ENCODE results near the gene PKP4. TPM values are rescaled to one million over a fixed set of nuclear protein-coding genes. Genes with fewer than 3 reads are reported as not detected.
A peak's percentile ranks its signal among the peaks of the same experiment; 100 is the strongest.

PKP4 gene
- total RNA-seq (2021) (55.5 and 59.1 TPM in 2 replicates), Bru-seq, nascent RNA (percentile 84 among the genes with signal in this experiment), BruChase-seq, experiment 1, labeled RNA remaining after a 2-hour chase (percentile 84 among the genes with signal in this experiment), BruChase-seq, experiment 2, labeled RNA remaining after a 6-hour chase (percentile 69 among the genes with signal in this experiment)
- long read RNA-seq, full-length matches to known transcripts, result 2 of 22 reads
- long read RNA-seq, partial matches to known transcripts, result 9 of 22 reads
- long read RNA-seq, other reads (novel, unspliced or antisense), result 11 of 22 reads

DNA sequence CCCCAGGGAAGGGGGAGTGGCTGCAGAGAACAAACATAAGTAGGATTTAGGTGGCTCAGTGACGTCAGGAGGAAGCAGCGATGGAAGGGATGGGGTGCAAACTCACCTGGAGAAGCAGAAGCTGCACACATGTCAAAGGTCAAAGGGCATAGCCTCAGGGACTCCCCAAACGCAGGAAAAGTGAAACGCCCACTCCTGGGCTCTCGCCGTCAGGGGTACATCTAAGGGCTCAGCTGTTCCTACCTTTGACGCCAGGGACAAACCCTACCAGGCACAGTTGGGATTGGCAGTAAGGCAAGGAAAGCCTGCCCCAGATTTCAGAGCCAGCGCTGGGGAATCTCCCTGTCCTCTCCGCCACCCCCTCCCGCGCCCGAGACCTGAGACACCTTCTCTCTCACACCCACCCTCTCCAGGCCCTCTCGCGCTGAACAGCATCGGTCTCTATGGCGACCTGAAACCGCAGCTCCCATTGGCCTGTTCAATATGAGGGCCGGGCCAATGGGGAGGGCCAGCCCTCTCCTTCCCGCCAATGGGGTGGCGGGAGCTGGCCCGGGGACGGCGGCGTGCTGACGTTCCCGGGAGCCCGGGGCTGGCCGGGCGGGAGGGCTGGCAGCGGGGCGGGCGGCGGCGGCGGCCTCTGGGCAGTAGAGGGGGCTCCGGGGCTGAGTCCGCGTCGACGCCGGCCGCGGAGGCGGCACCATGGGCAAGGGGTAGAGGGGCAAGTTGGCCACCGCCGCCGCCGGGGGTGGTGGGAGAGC is at the start of gene PKP4, which contains the start of gene CCDC148:
Gene PKP4, plus strand, starts transcription at position 644 of the 758 bp plus-strand sequence. CDS start 76,233 bp downstream, outside the sequence.
Gene CCDC148, minus strand, starts transcription at position 445 of the 758 bp plus-strand sequence. Its CDS starts 314 bp downstream, at position 131.
- POLR2A ChIA-PET (ENCODE audit: unreplicated experiment), result interaction anchor here (0.5 kb wide), 1 partner anchor 1860 kb away, joined by 5 read pairs; no protein-coding TSS in a partner anchor
- intact Hi-C loops (cut with micrococcal nuclease; ENCODE audit: unreplicated experiment), result loop anchor here (5.0 to 10.0 kb wide), 5 partner anchors 81 to 432 kb away; no protein-coding TSS in a partner anchor
- no TSS peak for BruUV-seq (replicated peaks)

GRCh38 chr2:158407031-158407430 is 49.7 kb upstream of the PKP4 start:
- Histone ChIP-seq H3F3A (ENCODE audit: insufficient read depth, low read depth) (no peaks in the 10 kb centered on the region), H3K79me2 (ENCODE audit: low read depth) (no peaks in the 10 kb centered on the region), H3K36me3 (ENCODE audit: low read depth) (no peaks in the 10 kb centered on the region), H3K9me3 (ENCODE audit: insufficient read depth, low read depth) (no peaks in the 10 kb centered on the region), H3K27ac (no peak overlapping the region), H3K4me3 (no peak overlapping the region), H3K27me3 (ENCODE audit: insufficient read depth, low read depth) (no peaks in the 10 kb centered on the region), H4K20me1 (ENCODE audit: insufficient read depth) (no peaks in the 10 kb centered on the region), H3K9me2 (ENCODE audit: insufficient read depth) (no peaks in the 10 kb centered on the region), H2AFZ (no peak overlapping the region), H3K4me1 (replicated peaks; ENCODE audit: insufficient read depth) (no peaks in the 10 kb centered on the region), H3K4me2 (no peak overlapping the region)
- TF ChIP-seq, protein P1, sequence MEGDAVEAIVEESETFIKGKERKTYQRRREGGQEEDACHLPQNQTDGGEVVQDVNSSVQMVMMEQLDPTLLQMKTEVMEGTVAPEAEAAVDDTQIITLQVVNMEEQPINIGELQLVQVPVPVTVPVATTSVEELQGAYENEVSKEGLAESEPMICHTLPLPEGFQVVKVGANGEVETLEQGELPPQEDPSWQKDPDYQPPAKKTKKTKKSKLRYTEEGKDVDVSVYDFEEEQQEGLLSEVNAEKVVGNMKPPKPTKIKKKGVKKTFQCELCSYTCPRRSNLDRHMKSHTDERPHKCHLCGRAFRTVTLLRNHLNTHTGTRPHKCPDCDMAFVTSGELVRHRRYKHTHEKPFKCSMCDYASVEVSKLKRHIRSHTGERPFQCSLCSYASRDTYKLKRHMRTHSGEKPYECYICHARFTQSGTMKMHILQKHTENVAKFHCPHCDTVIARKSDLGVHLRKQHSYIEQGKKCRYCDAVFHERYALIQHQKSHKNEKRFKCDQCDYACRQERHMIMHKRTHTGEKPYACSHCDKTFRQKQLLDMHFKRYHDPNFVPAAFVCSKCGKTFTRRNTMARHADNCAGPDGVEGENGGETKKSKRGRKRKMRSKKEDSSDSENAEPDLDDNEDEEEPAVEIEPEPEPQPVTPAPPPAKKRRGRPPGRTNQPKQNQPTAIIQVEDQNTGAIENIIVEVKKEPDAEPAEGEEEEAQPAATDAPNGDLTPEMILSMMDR (conservative IDR thresholded peaks at IDR 0.05), result no peak
- TF ChIP-seq EZH2 (IDR thresholded peaks at IDR 0.05; ENCODE audit: low read depth), result no peak
- BruUV-seq (replicated peaks), result no TSS peak
- ChIA-PET CTCF (no interaction called here), POLR2A (ENCODE audit: unreplicated experiment) (no interaction called here)
- intact Hi-C loops (cut with micrococcal nuclease; ENCODE audit: unreplicated experiment), result no loop called here
- no peak for DNase-seq

More for the DNA sequence above, at the start of gene PKP4, which contains the start of gene CCDC148:
- TF ChIP-seq EZH2 (IDR thresholded peaks at IDR 0.05; ENCODE audit: low read depth), result no peak
- TF ChIP-seq, protein P1 (conservative IDR thresholded peaks at IDR 0.05), result no peak
- Histone ChIP-seq H3F3A (ENCODE audit: insufficient read depth, low read depth) (0 out of 2 replicates have a peak, but pooled peaks cover 5% of the 10 kb centered on the region), H4K20me1 (ENCODE audit: insufficient read depth) (peaks cover 17% of the 10 kb centered on the region; the same call in 1 of the 2 replicates), H3K4me3 (peak within 1 kb of the TSS; percentile 89), H3K27me3 (ENCODE audit: insufficient read depth, low read depth) (no peaks in the 10 kb centered on the region), H3K4me2 (peak within 1 kb of the TSS; percentile 90), H3K36me3 (ENCODE audit: low read depth) (no peaks in the 10 kb centered on the region), H3K4me1 (replicated peaks; ENCODE audit: insufficient read depth) (peaks cover 29% of the 10 kb centered on the region), H3K79me2 (ENCODE audit: low read depth) (peaks cover 35% of the 10 kb centered on the region), H3K9me2 (ENCODE audit: insufficient read depth) (no peaks in the 10 kb centered on the region), H3K27ac (peak within 1 kb of the TSS; percentile 54), H2AFZ (peak within 1 kb of the TSS; percentile 90), H3K9me3 (ENCODE audit: insufficient read depth, low read depth) (no peaks in the 10 kb centered on the region)
- CTCF ChIA-PET, result interaction anchor here (0.7 to 1.2 kb wide), 2 partner anchors 268 to 277 kb away, joined by 3 to 5 read pairs; no protein-coding TSS in a partner anchor
- DNase-seq, result peak; percentile 78 to 87

DNA sequence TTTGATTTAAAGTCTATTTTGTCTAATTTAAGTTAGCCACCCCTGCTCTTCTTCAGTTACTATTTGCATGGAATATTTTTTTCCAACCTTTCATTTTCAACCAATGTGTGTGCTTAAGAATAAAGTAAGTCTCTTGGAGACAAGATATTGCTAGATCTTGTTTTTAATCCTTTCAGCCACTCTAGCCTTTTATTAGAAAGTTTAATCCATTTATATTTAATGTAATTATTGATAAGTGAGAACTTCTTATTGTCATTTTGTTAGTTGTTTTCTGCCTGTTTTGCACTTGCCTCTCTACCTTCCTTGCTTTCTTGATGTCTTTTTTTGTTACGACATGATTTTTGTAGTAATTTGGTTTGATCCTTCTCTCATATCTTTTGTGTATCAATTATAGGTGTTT is 46.6 kb upstream of the PKP4 start:
- no peaks in the 10 kb centered on the region for H3K36me3 ChIP-seq (ENCODE audit: low read depth)
- no peaks in the 10 kb centered on the region for H3K4me1 ChIP-seq (replicated peaks; ENCODE audit: insufficient read depth)
- no peak for DNase-seq
- ChIA-PET CTCF (no interaction called here), POLR2A (ENCODE audit: unreplicated experiment) (no interaction called here)
- BruUV-seq (replicated peaks), result no TSS peak
- no peaks in the 10 kb centered on the region for H3K27me3 ChIP-seq (ENCODE audit: insufficient read depth, low read depth)
- H3K4me2 ChIP-seq, result no peak overlapping the region
- no peak overlapping the region for H2AFZ ChIP-seq
- no peak for TF ChIP-seq EZH2 (IDR thresholded peaks at IDR 0.05; ENCODE audit: low read depth)
- TF ChIP-seq, protein P1 (conservative IDR thresholded peaks at IDR 0.05), result no peak
- no peak overlapping the region for H3K4me3 ChIP-seq
- no peaks in the 10 kb centered on the region for H4K20me1 ChIP-seq (ENCODE audit: insufficient read depth)
- no peaks in the 10 kb centered on the region for H3K79me2 ChIP-seq (ENCODE audit: low read depth)
- intact Hi-C loops (cut with micrococcal nuclease; ENCODE audit: unreplicated experiment), result no loop called here
- no peaks in the 10 kb centered on the region for H3F3A ChIP-seq (ENCODE audit: insufficient read depth, low read depth)
- H3K9me2 ChIP-seq (ENCODE audit: insufficient read depth), result no peaks in the 10 kb centered on the region
- H3K27ac ChIP-seq, result no peak overlapping the region
- H3K9me3 ChIP-seq (ENCODE audit: insufficient read depth, low read depth), result no peaks in the 10 kb centered on the region

Measured in PC-9 (cell line).